GM11168 (cell line): Measurements from ENCODE around the gene SGCD.

Experiments
- in situ Hi-C: fragments of 300-500 bp; cut with MboI; formaldehyde crosslinking; loops from one replicate; pipeline ENCODE4 v1.12.0; 2022; ENCODE audit warnings: low sequenced_read_pairs; ENCODE audit not compliant: unreplicated experiment

SGCD gene

DNA sequence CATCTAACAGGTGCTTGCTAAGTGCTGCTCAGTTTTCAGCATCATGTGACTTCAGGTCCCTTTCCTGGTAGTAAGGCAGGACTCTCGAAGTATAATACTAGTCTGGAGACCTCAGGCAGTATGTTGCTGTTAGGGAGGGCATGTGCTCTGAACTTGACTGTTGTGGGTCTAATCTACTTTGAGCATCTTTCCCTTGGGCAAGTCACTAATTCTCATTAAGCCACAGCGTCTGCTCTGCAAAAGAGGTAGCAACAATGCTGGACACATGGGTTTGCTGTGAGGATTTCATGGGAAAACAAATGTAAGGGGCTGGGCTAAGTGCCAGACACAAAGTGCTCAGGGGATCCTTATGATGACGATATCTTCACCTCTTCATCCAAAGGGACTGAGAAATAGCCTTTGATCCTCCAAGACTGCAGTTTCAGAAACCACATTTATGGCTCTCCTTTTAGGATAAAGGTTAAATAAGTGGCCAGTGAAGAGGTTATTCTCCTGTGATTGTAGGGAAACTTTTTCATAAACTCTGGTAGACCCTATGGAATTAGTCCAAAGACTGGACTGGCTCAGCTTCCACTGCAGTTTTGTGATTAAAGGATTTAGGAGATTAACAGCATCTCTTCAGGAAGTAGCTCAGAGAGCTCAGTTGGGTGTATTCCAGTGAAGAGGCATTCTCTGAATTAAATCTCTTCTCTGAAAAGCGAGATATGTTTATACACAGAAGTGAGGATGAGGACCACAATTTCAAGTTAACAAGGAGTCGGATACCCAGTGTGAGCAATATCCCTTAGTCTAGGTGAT lies 216.6 kb downstream of the SGCD start:
- in situ Hi-C loops: no loop called here

GRCh38 chr5:156552855-156553358 lies 225.9 kb downstream of the SGCD start:
- in situ Hi-C loops: no loop called here

- in situ Hi-C loops: no loop called here
Observed at GRCh38 chr5:156556666-156557406, 229.9 kb downstream of the SGCD start.

DNA sequence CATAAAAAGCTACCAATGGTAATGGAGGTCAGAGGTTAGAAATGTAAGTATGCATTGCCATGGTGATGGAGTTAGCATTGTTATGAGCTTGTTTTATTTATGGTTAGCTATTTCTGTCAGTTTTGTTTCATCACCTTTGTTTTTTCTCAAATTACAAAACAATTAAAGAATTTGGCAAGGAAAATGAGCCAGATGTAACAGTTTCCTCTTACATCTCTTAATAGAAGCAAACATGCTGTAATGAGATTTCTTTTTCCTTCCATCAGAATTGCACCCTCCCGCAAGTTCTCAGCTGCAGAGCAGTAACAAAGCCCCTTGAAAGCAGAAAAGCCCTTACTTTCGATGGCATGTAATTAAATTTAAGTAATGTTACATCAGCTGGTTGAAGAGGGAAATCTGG lies 233.0 kb downstream of the SGCD start:
- in situ Hi-C loops: no loop called here

DNA sequence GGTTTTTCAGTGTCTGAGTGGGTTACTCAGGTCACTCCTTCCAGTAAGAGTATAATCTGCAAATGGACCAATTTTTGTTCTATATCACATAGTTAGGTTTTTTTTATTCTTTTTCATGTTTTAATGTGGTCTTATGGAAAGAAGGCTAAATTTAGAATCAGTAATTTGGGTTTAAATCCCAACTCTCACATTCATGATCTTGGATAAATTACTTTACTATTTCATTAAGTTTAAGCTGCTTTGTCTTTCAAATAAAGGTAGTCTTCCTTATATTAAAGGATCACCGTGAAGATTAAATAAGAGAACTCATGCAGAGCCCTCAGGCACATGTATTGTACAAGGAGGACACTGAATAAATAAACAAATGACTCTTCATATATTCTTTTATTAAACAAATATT lies 234.7 kb downstream of the SGCD start:
- in situ Hi-C loops: no loop called here

DNA sequence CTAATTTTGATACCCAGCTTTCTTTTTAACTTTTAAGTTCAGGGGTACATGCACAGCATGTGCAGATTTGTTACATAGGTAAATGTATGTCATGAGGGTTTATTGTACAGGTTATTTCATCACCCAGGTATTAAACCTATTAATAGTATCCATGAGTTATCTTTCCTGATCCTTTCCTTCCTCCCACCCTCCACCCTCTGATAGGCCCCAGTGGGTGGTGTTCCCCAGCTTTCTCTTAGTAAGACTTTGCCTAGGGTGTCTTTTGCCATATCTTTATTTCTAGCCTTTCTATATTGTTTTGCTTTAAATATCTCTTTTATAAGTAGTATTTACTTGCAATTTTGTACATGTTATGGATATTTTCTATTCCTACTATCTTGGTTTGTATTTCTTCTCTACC lies 243.7 kb downstream of the SGCD start:
- in situ Hi-C loops: no loop called here

DNA sequence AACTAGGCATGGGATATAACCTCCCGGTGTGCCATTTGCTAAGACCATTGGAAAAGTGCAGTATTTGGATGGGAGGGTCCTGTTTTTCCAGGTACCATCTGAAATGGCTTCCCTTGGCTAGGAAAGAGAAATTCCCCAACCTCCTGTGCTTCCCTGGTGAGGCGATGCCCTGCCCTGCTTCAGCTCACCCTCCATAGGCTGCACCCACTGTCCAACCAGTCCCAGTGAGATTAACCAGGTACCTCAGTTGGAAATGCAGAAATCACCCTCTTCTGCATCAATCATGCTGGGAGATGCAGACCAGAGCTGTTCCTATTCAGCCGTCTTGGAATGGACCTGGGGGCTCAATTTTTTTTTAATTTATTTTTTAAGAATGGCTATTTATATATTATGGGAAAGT lies 254.8 kb downstream of the SGCD start:
- in situ Hi-C loops: no loop called here

DNA sequence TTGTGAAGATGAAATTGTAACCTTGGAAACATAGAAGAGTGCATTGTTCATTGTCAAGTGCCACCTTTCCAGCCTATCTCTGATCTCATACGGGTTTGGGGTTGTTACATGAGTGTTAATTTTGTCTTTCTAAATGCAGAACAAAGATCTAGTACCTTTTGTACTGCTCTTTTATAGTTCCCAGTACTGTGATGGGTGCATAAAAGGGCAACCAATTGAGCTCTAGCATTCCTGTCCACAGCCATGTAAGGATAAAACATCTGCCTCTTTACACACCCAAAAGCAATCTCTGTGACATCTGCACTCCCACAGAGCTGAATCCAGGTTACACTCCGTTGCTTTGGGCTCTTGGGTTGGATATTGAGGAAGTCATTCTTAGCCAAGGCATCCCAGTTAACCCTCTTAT lies 255.2 kb downstream of the SGCD start:
- in situ Hi-C loops: no loop called here

DNA sequence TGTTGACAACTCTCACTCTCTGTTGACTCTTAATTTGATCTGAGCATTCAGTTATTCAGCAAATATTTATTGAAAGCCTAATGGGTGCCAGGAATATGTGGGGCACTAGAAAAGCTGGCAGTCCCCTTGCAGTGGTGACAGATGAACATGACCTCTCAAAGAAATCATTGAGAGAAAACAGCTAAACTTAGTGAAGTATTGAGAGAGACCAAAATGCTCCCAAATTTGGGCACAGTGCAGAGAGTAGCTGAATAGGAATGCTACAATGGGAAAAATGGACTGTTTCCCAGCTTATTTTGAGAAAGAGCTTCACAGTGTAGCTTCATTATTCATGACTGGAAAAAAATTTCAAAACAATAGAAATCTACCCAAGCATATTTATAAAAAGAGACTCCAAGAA lies 257.9 kb downstream of the SGCD start:
- in situ Hi-C loops: no loop called here

DNA sequence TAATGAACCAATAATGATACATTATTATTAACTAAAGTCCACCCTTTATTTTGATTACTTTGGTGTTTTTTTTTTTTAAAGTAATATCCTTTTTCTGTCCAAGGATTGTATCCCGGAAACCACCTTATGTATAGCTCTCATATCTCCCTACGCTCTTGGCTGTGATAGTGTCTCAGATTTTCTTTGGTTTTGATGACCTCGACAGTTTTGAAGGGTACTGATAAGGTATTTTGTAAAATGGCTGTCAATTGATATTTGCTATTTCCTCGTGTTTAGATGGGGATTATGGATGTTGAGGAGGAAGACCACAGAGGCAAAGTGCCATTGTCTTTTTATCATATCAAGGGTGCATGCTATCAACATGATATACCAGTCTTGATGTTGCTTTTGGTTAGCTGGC lies 259.0 kb downstream of the SGCD start:
- in situ Hi-C loops: no loop called here

DNA sequence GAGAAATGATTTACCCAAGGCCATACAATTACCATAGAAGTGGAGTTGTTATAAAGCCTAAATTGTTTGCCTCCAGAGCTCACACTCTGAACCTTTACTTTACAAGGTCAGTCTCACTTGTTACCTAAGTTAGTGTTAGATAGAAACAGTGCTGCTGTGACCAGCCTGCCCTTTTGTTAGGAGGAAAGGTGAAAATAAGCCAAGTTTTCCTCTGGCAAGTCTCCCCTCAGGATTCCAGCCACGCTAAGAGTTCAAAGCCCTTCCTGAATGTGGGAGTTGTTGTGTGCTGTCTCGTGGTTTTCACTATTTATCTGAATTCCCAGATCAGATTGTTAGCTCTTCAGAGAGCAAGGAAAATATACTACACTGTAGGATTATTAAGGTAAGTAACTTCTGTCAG lies 260.0 kb downstream of the SGCD start:
- in situ Hi-C loops: no loop called here

- in situ Hi-C loops: no loop called here
Observed at GRCh38 chr5:156588306-156588705, 261.3 kb downstream of the SGCD start.

GRCh38 chr5:156589104-156589945 lies 262.4 kb downstream of the SGCD start:
- in situ Hi-C loops: no loop called here

- in situ Hi-C loops: no loop called here
Observed at GRCh38 chr5:156589946-156590216, 262.9 kb downstream of the SGCD start.

DNA sequence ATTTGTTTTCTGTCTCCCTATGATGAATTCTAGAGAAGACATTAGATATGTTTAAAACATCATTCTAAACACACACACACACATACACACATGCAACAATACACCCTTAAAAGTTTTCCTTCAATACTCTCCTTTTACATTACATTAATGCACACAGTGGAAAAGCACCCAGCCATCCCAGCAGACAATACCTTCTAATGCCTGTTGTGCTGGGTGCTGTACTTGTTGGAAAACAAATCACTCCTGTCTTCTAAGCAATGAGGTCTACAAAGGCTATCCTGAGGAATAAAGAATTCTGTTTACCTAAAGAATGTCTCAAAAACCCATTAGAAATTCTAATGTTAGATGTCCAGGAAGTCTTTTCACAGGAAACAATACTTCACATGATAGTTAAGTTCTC lies 264.0 kb downstream of the SGCD start:
- in situ Hi-C loops: no loop called here

- in situ Hi-C loops: no loop called here
Observed at GRCh38 chr5:156591631-156592030, 264.7 kb downstream of the SGCD start.

- in situ Hi-C loops: no loop called here
Observed at GRCh38 chr5:156593546-156593945, 266.6 kb downstream of the SGCD start.

- in situ Hi-C loops: no loop called here
Observed at GRCh38 chr5:156594406-156594805, 267.4 kb downstream of the SGCD start.

DNA sequence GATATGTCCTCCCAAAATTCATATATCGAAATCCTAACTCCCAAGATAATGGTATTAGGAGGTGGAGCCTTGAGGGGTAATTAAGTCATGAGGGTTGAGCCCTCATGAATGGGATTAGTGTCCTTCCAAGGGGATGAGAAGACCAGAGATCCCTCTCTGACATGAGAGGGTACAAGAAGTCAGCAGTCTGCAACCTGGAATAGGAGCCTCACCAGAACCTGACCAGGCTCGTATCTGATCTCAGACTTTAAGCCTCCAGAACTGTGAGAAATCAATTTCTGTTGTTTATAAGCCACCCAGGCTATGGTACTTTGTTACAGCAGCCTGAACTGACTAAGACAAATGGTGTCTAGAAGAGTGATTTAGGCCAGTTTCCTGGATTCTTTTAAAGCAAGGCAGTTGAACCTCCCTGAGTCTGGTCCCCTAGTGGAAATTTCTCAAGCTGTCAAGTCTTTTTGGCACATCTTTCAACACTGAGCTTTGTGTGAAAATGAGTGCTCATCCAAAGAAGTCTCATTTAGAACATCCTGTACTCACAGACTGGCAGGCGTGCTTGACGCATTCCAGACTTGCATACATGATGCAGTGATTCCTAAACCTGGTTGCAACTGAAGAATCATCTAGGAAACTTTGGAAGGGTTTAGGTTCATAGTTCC lies 268.3 kb downstream of the SGCD start:
- in situ Hi-C loops: no loop called here

DNA sequence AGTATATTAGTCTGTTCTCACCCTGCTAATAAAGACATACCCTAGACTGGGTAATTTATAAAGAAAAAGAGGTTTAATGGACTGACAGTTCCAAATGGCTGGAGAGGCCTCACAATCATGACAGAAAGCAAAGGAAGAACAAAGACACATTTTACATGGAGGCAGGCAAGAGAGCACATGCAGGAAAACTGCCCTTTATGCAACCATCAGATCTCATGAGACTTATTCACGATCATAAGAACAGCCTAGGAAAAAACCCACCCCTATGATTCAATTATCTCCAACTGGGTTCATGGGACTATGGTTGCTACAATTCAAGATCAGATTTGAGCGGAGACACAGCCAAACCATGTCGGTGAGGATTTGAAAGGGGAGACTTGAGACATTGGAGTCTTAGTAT lies 270.3 kb downstream of the SGCD start:
- in situ Hi-C loops: no loop called here
